ENCODE data around the gene GAREM1. TPM values are rescaled to one million over a fixed set of nuclear protein-coding genes. Genes with fewer than 3 reads are reported as not detected.

Gene GAREM1
- total and polyA plus RNA-seq, 2 donors from 2014 or later, result 7.0 to 47.0 TPM

GRCh38 chr18:32422201-32422600 is 48.5 kb downstream of the GAREM1 start:
- Histone ChIP-seq H3K27me3 (ENCODE audit: control insufficient read depth, insufficient read depth, low read length) (no peaks in the 10 kb centered on the region), H3K4me1 (ENCODE audit: control insufficient read depth in 2 of 3, insufficient read depth in 2 of 3, low read depth in 1 of 3, low read length in 3 of 3) (peaks cover 0 to 22% (median 4%) of the 10 kb centered on the region in 3 donors), H3K4me3 (ENCODE audit: low read length in 3 of 3) (no peak overlapping the region), H3K9ac (ENCODE audit: low read length in 3 of 3) (no peak overlapping the region), H3K27ac (ENCODE audit: low read depth in 2 of 2, low read length in 2 of 2) (no peak overlapping the region), H3K9me3 (ENCODE audit: control insufficient read depth in 2 of 3, insufficient read depth in 1 of 3, low read length in 3 of 3) (no peaks in the 10 kb centered on the region), H3K36me3 (ENCODE audit: control insufficient read depth in 2 of 3, insufficient read depth in 3 of 3, low read length in 3 of 3) (no peaks in the 10 kb centered on the region)
- TF ChIP-seq, protein P1, sequence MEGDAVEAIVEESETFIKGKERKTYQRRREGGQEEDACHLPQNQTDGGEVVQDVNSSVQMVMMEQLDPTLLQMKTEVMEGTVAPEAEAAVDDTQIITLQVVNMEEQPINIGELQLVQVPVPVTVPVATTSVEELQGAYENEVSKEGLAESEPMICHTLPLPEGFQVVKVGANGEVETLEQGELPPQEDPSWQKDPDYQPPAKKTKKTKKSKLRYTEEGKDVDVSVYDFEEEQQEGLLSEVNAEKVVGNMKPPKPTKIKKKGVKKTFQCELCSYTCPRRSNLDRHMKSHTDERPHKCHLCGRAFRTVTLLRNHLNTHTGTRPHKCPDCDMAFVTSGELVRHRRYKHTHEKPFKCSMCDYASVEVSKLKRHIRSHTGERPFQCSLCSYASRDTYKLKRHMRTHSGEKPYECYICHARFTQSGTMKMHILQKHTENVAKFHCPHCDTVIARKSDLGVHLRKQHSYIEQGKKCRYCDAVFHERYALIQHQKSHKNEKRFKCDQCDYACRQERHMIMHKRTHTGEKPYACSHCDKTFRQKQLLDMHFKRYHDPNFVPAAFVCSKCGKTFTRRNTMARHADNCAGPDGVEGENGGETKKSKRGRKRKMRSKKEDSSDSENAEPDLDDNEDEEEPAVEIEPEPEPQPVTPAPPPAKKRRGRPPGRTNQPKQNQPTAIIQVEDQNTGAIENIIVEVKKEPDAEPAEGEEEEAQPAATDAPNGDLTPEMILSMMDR (IDR thresholded peaks at IDR 0.05; ENCODE audit: borderline replicate concordance, extremely low read depth, insufficient read depth), result no peak
- intact Hi-C loops (cut with DNase I), result no loop called here
- FAIRE-seq (no peak), DNase-seq (no peak)

- no peaks in the 10 kb centered on the region for H3K36me3 ChIP-seq (ENCODE audit: control insufficient read depth in 2 of 3, insufficient read depth in 3 of 3, low read length in 3 of 3)
- no peaks in the 10 kb centered on the region for H3K9me3 ChIP-seq (ENCODE audit: control insufficient read depth in 2 of 3, insufficient read depth in 1 of 3, low read length in 3 of 3)
- intact Hi-C loops (cut with DNase I), result no loop called here
- H3K27ac ChIP-seq (ENCODE audit: low read depth in 2 of 2, low read length in 2 of 2), result no peak overlapping the region
- TF ChIP-seq, protein P1 (IDR thresholded peaks at IDR 0.05; ENCODE audit: borderline replicate concordance, extremely low read depth, insufficient read depth), result no peak
- DNase-seq (peak in 4 of 5 donors; percentile 45 to 74 (median 59)), FAIRE-seq (no peak)
- H3K9ac ChIP-seq (ENCODE audit: low read length in 3 of 3), result no peak overlapping the region
- H3K4me3 ChIP-seq (ENCODE audit: low read length in 3 of 3), result no peak overlapping the region
- H3K27me3 ChIP-seq (ENCODE audit: control insufficient read depth, insufficient read depth, low read length), result no peaks in the 10 kb centered on the region
- H3K4me1 ChIP-seq (ENCODE audit: control insufficient read depth in 2 of 3, insufficient read depth in 2 of 3, low read depth in 1 of 3, low read length in 3 of 3), result peaks cover 0 to 21% (median 4%) of the 10 kb centered on the region in 3 donors
These were observed 50.5 kb downstream of the GAREM1 start for GRCh38 chr18:32420084-32420750.

DNA sequence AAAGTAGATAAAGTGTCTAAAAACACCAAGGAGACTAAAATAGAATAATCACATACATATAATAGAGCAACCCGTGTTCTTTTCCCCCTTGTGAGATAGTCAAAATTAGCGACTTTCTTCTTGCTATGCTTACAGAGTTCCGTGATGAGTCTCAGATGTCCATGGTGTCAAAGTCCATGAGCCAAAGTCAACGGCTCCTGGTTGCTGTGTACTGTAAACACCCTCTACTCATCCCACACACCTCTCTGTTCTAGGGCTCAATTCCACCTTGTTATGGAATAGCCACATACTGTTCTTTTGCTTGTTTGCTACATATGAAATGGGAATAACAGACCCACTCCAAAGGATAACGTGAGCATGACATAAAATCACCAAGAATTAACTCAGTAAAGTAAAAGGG is 52.5 kb downstream of the GAREM1 start:
- TF ChIP-seq, protein P1 (IDR thresholded peaks at IDR 0.05; ENCODE audit: borderline replicate concordance, extremely low read depth, insufficient read depth), result no peak
- Histone ChIP-seq H3K27me3 (ENCODE audit: control insufficient read depth, insufficient read depth, low read length) (no peaks in the 10 kb centered on the region), H3K9ac (ENCODE audit: low read length in 3 of 3) (no peak overlapping the region), H3K4me3 (ENCODE audit: low read length in 3 of 3) (no peak overlapping the region), H3K9me3 (ENCODE audit: control insufficient read depth in 2 of 3, insufficient read depth in 1 of 3, low read length in 3 of 3) (no peaks in the 10 kb centered on the region), H3K27ac (ENCODE audit: low read depth in 2 of 2, low read length in 2 of 2) (no peak overlapping the region), H3K36me3 (ENCODE audit: control insufficient read depth in 2 of 3, insufficient read depth in 3 of 3, low read length in 3 of 3) (no peaks in the 10 kb centered on the region), H3K4me1 (ENCODE audit: control insufficient read depth in 2 of 3, insufficient read depth in 2 of 3, low read depth in 1 of 3, low read length in 3 of 3) (peaks cover 0 to 11% (median 4%) of the 10 kb centered on the region in 3 donors)
- intact Hi-C loops (cut with DNase I), result no loop called here
- DNase-seq (no peak), FAIRE-seq (no peak)

All from kidney (tissue), 14 donors.